ENCODE results near the gene UBR4. TPM values are rescaled to one million over a fixed set of nuclear protein-coding genes. Genes with fewer than 3 reads are reported as not detected.

UBR4 gene
- total RNA-seq, 1 experiment from 2014 or later = 131 TPM

DNA sequence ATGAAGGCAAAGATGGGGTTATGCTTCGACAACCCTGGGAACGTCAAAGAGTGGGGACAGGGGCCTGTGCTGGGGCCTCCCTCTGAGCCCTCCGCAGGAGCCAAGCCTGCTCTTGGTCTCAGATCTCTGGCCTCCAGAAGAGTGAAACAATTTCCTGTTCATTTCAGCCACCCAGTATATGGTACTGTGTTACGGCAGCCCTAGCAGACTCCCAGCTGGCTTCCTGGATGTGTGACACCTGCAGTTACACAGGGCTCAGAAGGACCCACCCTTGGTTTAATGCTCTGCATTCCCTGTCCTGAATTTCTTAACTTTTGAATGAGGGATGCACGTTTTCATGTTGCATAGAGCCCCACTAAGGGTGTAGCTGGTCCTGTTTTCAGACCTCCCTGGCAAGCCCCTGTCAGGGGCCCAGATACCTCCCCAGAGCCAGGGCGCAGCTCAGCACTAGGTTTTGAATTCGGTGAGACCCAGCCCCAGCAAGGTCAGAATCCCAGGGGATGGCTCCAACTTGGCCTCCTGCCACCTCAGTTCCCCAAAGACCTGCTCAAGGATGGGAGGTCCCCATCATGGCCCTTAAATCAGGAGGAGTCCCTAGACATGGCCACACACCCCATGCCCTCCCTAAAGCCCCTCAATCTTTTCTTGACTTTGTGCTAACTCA is 174.6 kb downstream of the UBR4 start:
- no peak overlapping the region for H2BK20ac ChIP-seq (ENCODE audit: low read depth, low read length, poor library complexity, severe bottlenecking)
- H2AK5ac ChIP-seq (ENCODE audit: insufficient read length, low read length) = no peak overlapping the region
- no peaks in the 10 kb centered on the region for H3K79me2 ChIP-seq (ENCODE audit: insufficient read depth, low read length)
- no peak overlapping the region; the same call in 1 of the 2 replicates for H3K14ac ChIP-seq (ENCODE audit: insufficient read depth, low read length)
- H4K20me1 ChIP-seq (ENCODE audit: control insufficient read depth, insufficient read depth, insufficient read length) = peaks cover 3% of the 10 kb centered on the region
- Mint-ChIP-seq H3K4me3 (no peak overlapping the region), H3K27me3 (ENCODE audit: low read depth) (peaks cover 9% of the 10 kb centered on the region; the same call in 1 of the 2 replicates), H3K36me3 (ENCODE audit: insufficient read depth in 1 of 3, low read depth in 3 of 3) (no peaks in the 10 kb centered on the region), H3K27ac (no peak overlapping the region), H3K9me3 (no peaks in the 10 kb centered on the region; a peak in 1 of 5 replicates), H3K4me1 (peaks cover 2 to 13% of the 10 kb centered on the region in 2 experiments; a peak in 3 of 4 replicates)
- TF ChIP-seq, protein P1, sequence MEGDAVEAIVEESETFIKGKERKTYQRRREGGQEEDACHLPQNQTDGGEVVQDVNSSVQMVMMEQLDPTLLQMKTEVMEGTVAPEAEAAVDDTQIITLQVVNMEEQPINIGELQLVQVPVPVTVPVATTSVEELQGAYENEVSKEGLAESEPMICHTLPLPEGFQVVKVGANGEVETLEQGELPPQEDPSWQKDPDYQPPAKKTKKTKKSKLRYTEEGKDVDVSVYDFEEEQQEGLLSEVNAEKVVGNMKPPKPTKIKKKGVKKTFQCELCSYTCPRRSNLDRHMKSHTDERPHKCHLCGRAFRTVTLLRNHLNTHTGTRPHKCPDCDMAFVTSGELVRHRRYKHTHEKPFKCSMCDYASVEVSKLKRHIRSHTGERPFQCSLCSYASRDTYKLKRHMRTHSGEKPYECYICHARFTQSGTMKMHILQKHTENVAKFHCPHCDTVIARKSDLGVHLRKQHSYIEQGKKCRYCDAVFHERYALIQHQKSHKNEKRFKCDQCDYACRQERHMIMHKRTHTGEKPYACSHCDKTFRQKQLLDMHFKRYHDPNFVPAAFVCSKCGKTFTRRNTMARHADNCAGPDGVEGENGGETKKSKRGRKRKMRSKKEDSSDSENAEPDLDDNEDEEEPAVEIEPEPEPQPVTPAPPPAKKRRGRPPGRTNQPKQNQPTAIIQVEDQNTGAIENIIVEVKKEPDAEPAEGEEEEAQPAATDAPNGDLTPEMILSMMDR (conservative IDR thresholded peaks at IDR 0.05) = no peak
- H3K56ac ChIP-seq (ENCODE audit: insufficient read length, low read depth, low read length) = no peak overlapping the region
- H3K9ac ChIP-seq (ENCODE audit: extremely low read depth, insufficient read length, low read length) = no peak overlapping the region
- no peaks in the 10 kb centered on the region for H3K9me3 ChIP-seq (ENCODE audit: control insufficient read depth, low read depth, low read length)
- H3K27me3 ChIP-seq (ENCODE audit: insufficient read depth, low read length) = no peaks in the 10 kb centered on the region
- H2BK12ac ChIP-seq (ENCODE audit: insufficient read length, low read depth, low read length) = no peak overlapping the region
- WGBS (ENCODE audit: extremely low coverage, insufficient read length, low lambda C conversion rate) = no CpG with 5 or more reads among the region's 7 CpGs
- no peaks in the 10 kb centered on the region for H3K79me1 ChIP-seq (ENCODE audit: insufficient read depth, low read depth, low read length, poor library complexity, severe bottlenecking)
- H4K5ac ChIP-seq (ENCODE audit: insufficient read length, low read depth, low read length) = no peak overlapping the region
- H3T11ph ChIP-seq (ENCODE audit: low read length) = no peak overlapping the region
- no peak overlapping the region for H3K4me2 ChIP-seq (ENCODE audit: insufficient read depth, insufficient read length, low read length)
- H3K4me1 ChIP-seq (ENCODE audit: insufficient read depth, low read length) = no peaks in the 10 kb centered on the region
- no peak overlapping the region for H2BK5ac ChIP-seq (ENCODE audit: insufficient read length, low read length)
- no peak overlapping the region for H3K23ac ChIP-seq (ENCODE audit: insufficient read length, low read depth, low read length)
- no peak overlapping the region for H3K27ac ChIP-seq (ENCODE audit: insufficient read length, low read depth, low read length)
- H2BK120ac ChIP-seq (ENCODE audit: low read depth, low read length, poor library complexity, severe bottlenecking) = no peak overlapping the region
- H3K23me2 ChIP-seq (ENCODE audit: insufficient read length, low read depth, low read length, poor library complexity, severe bottlenecking) = no peaks in the 10 kb centered on the region
- H2BK15ac ChIP-seq (ENCODE audit: low read depth, low read length) = no peak overlapping the region
- H2AFZ ChIP-seq (ENCODE audit: low read length) = no peak overlapping the region
- H4K8ac ChIP-seq (replicated peaks; ENCODE audit: insufficient read length, low read depth, low read length) = no peak overlapping the region
- DNase-seq = no peak
- H3K18ac ChIP-seq (ENCODE audit: insufficient read length, low read depth, low read length) = no peak overlapping the region
- H3K4ac ChIP-seq (ENCODE audit: low read depth, low read length) = no peak overlapping the region
- no peak overlapping the region for H4K91ac ChIP-seq (ENCODE audit: insufficient read length, low read depth, low read length)
